ENCODE measurements around the gene XPNPEP1. TPM values are rescaled to one million over a fixed set of nuclear protein-coding genes. Genes with fewer than 3 reads are reported as not detected.
A peak's percentile ranks its signal among the peaks of the same experiment; 100 is the strongest.

XPNPEP1 gene
- polyA plus RNA-seq, 3 donors, result 32.1 to 62.1 (median 38.4) TPM

- Histone ChIP-seq H2AFZ (ENCODE audit: insufficient read depth, low read depth, low read length, poor library complexity, severe bottlenecking) (peak overlapping the region; percentile 43), H3K36me3 (replicated peaks in 1 of 2; ENCODE audit: control insufficient read depth in 1 of 2, insufficient read depth in 2 of 2, low read length in 2 of 2) (no peaks in the 10 kb centered on the region), H3K4me3 (replicated peaks in 1 of 3; ENCODE audit: low read depth in 2 of 3, low read length in 3 of 3) (no peak overlapping the region), H3K9ac (ENCODE audit: insufficient read depth, low read length, poor library complexity, severe bottlenecking) (no peak overlapping the region), H3K79me2 (ENCODE audit: insufficient read depth, low read length) (no peaks in the 10 kb centered on the region), H3K4me1 (ENCODE audit: control insufficient read depth in 1 of 2, insufficient read depth in 2 of 2, low read length in 2 of 2) (no peaks in the 10 kb centered on the region), H3K4me2 (replicated peaks; ENCODE audit: extremely low read depth, low read length, poor library complexity, severe bottlenecking) (no peak overlapping the region), H3K9me3 (replicated peaks in 1 of 2; ENCODE audit: control insufficient read depth in 1 of 2, insufficient read depth in 1 of 2, low read length in 2 of 2) (no peaks in the 10 kb centered on the region), H3K27ac (ENCODE audit: low read depth in 1 of 2, low read length in 2 of 2) (no peak overlapping the region), H4K20me1 (ENCODE audit: insufficient read depth, low read length) (no peaks in the 10 kb centered on the region), H3K27me3 (ENCODE audit: control insufficient read depth in 2 of 2, insufficient read depth in 2 of 2, low read length in 2 of 2) (no peaks in the 10 kb centered on the region)
- no peak overlapping the region for H3K4me3 Mint-ChIP-seq
- no peak for DNase-seq
- no peaks in the 10 kb centered on the region for H3K36me3 Mint-ChIP-seq
- TF ChIP-seq CTCF (IDR thresholded peaks at IDR 0.05), result no peak
- no peak overlapping the region for H3K27ac Mint-ChIP-seq
- intact Hi-C loops (cut with micrococcal nuclease), result no loop called here
- H3K27me3 Mint-ChIP-seq (ENCODE audit: low read depth in 3 of 3), result peaks cover 0 to 9% (median 0%) of the 10 kb centered on the region in 3 donors
- H3K9me3 Mint-ChIP-seq, result peaks cover 0 to 2% (median 0%) of the 10 kb centered on the region in 7 donors
- H3K4me1 Mint-ChIP-seq, result peaks cover 6% of the 10 kb centered on the region
- WGBS (ENCODE audit: insufficient coverage), result 100% methylated on average over 7 of the region's 9 CpGs
These were observed 33.9 kb upstream of the XPNPEP1 start for GRCh38 chr10:109957092-109957797.

GRCh38 chr10:109956454-109957091 is 33.3 kb upstream of the XPNPEP1 start:
- H3K4me3 ChIP-seq (replicated peaks in 1 of 3; ENCODE audit: low read depth in 2 of 3, low read length in 3 of 3), result no peak overlapping the region
- intact Hi-C loops (cut with micrococcal nuclease), result no loop called here
- no peaks in the 10 kb centered on the region for H3K9me3 ChIP-seq (replicated peaks in 1 of 2; ENCODE audit: control insufficient read depth in 1 of 2, insufficient read depth in 1 of 2, low read length in 2 of 2)
- no peaks in the 10 kb centered on the region for H4K20me1 ChIP-seq (ENCODE audit: insufficient read depth, low read length)
- no peak overlapping the region for H3K27ac ChIP-seq (ENCODE audit: low read depth in 1 of 2, low read length in 2 of 2)
- Mint-ChIP-seq H3K9me3 (peaks cover 0 to 2% (median 0%) of the 10 kb centered on the region in 7 donors), H3K27me3 (ENCODE audit: low read depth in 3 of 3) (peaks cover 0 to 9% (median 0%) of the 10 kb centered on the region in 3 donors), H3K36me3 (no peaks in the 10 kb centered on the region), H3K4me1 (peaks cover 6% of the 10 kb centered on the region), H3K27ac (no peak overlapping the region), H3K4me3 (no peak overlapping the region)
- DNase-seq, result peak; percentile 23 to 47 (median 24)
- H3K36me3 ChIP-seq (replicated peaks in 1 of 2; ENCODE audit: control insufficient read depth in 1 of 2, insufficient read depth in 2 of 2, low read length in 2 of 2), result no peaks in the 10 kb centered on the region
- TF ChIP-seq CTCF (IDR thresholded peaks at IDR 0.05), result peak; percentile 65
- H3K27me3 ChIP-seq (ENCODE audit: control insufficient read depth in 2 of 2, insufficient read depth in 2 of 2, low read length in 2 of 2), result no peaks in the 10 kb centered on the region
- peak overlapping the region; percentile 43 for H2AFZ ChIP-seq (ENCODE audit: insufficient read depth, low read depth, low read length, poor library complexity, severe bottlenecking)
- no peak overlapping the region for H3K9ac ChIP-seq (ENCODE audit: insufficient read depth, low read length, poor library complexity, severe bottlenecking)
- no peaks in the 10 kb centered on the region for H3K4me1 ChIP-seq (ENCODE audit: control insufficient read depth in 1 of 2, insufficient read depth in 2 of 2, low read length in 2 of 2)
- WGBS (ENCODE audit: insufficient coverage), result no CpG with 5 or more reads among the region's 2 CpGs
- no peak overlapping the region for H3K4me2 ChIP-seq (replicated peaks; ENCODE audit: extremely low read depth, low read length, poor library complexity, severe bottlenecking)
- H3K79me2 ChIP-seq (ENCODE audit: insufficient read depth, low read length), result no peaks in the 10 kb centered on the region
